Panc1 (cell line): ENCODE measurements around the gene SV2B.

Experiments
- POLR2AphosphoS5 ChIP-seq: IDR thresholded peaks from 2 replicates; pipeline ENCODE4 v1.6.1; 2012; ENCODE audit warnings: mild to moderate bottlenecking, low read depth, low read length, moderate library complexity
- SIN3A ChIP-seq: IDR thresholded peaks from 2 replicates; pipeline ENCODE4 v1.6.1; 2012; ENCODE audit warnings: low read depth, mild to moderate bottlenecking, low read length, moderate library complexity, borderline replicate concordance; ENCODE audit not compliant: insufficient read depth
- TF ChIP-seq, protein P1 (sequence below): fragments of 450-650 bp; IDR thresholded peaks from 2 replicates; pipeline ENCODE4 v1.5.1; 2017; ENCODE audit warnings: mild to moderate bottlenecking
- TF ChIP-seq, protein P2 (sequence below), 2 experiments: IDR thresholded peaks; 2 replicates each; pipeline ENCODE4 v1.6.1; 2011 to 2012; ENCODE audit warnings: low read depth in 2 of 2, control low read depth in 1 of 2, low read length in 1 of 2, mild to moderate bottlenecking in 1 of 2, moderate library complexity in 1 of 2; ENCODE audit not compliant: insufficient read depth in 1 of 2

DNA sequence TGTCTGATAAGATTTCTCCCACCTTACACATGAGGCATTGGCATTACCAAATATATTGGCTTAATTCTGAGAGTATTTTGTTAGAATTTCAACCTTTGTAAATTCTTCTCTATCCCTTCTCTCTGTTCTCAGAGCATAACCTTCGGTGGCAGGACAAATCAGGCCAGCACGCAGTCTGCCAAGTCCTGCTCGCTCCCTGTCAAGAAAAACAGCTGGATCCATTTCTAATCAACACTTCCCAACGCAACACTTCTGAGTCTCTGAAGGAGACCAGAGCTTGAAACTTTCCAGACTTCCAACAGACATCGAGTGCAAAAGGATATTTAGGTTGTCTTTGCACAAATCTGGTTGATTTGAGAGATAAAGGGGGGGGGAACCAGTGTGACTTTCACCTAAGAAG, 125.7 kb downstream of the SV2B start:
- TF ChIP-seq, protein P1, sequence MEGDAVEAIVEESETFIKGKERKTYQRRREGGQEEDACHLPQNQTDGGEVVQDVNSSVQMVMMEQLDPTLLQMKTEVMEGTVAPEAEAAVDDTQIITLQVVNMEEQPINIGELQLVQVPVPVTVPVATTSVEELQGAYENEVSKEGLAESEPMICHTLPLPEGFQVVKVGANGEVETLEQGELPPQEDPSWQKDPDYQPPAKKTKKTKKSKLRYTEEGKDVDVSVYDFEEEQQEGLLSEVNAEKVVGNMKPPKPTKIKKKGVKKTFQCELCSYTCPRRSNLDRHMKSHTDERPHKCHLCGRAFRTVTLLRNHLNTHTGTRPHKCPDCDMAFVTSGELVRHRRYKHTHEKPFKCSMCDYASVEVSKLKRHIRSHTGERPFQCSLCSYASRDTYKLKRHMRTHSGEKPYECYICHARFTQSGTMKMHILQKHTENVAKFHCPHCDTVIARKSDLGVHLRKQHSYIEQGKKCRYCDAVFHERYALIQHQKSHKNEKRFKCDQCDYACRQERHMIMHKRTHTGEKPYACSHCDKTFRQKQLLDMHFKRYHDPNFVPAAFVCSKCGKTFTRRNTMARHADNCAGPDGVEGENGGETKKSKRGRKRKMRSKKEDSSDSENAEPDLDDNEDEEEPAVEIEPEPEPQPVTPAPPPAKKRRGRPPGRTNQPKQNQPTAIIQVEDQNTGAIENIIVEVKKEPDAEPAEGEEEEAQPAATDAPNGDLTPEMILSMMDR = no peak
- TF ChIP-seq SIN3A = no peak
- TF ChIP-seq, protein P2, sequence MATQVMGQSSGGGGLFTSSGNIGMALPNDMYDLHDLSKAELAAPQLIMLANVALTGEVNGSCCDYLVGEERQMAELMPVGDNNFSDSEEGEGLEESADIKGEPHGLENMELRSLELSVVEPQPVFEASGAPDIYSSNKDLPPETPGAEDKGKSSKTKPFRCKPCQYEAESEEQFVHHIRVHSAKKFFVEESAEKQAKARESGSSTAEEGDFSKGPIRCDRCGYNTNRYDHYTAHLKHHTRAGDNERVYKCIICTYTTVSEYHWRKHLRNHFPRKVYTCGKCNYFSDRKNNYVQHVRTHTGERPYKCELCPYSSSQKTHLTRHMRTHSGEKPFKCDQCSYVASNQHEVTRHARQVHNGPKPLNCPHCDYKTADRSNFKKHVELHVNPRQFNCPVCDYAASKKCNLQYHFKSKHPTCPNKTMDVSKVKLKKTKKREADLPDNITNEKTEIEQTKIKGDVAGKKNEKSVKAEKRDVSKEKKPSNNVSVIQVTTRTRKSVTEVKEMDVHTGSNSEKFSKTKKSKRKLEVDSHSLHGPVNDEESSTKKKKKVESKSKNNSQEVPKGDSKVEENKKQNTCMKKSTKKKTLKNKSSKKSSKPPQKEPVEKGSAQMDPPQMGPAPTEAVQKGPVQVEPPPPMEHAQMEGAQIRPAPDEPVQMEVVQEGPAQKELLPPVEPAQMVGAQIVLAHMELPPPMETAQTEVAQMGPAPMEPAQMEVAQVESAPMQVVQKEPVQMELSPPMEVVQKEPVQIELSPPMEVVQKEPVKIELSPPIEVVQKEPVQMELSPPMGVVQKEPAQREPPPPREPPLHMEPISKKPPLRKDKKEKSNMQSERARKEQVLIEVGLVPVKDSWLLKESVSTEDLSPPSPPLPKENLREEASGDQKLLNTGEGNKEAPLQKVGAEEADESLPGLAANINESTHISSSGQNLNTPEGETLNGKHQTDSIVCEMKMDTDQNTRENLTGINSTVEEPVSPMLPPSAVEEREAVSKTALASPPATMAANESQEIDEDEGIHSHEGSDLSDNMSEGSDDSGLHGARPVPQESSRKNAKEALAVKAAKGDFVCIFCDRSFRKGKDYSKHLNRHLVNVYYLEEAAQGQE (IDR thresholded peaks at IDR 0.05; ENCODE audit: insufficient read depth in 1 of 2, low read depth in 2 of 2, low read length in 1 of 2) = no peak
- no peak for TF ChIP-seq POLR2AphosphoS5
